ENCODE data around the gene EPHA7. TPM values are rescaled to one million over a fixed set of nuclear protein-coding genes. Genes with fewer than 3 reads are reported as not detected.

The EPHA7 gene
- total and polyA plus RNA-seq, 2 donors (not counting 1 experiment from before 2014, with no cell fraction given): under 0.01 to 0.03 TPM

GRCh38 chr6:93272211-93272610 lies 147.1 kb downstream of the EPHA7 start:
- Histone ChIP-seq H3K79me2 (ENCODE audit: control insufficient read depth, insufficient read depth, low read length) (no peaks in the 10 kb centered on the region), H3K4me2 (ENCODE audit: extremely low read depth, insufficient read depth, low read length) (no peak overlapping the region), H2AFZ (ENCODE audit: low read length) (no peak overlapping the region), H3K27ac (ENCODE audit: insufficient read depth, low read length) (no peak overlapping the region), H3K27me3 (ENCODE audit: control insufficient read depth, insufficient read depth, low read length) (no peaks in the 10 kb centered on the region), H3K9ac (ENCODE audit: insufficient read depth, low read length) (no peak overlapping the region), H3K36me3 (ENCODE audit: control insufficient read depth, insufficient read depth, low read length) (no peaks in the 10 kb centered on the region), H4K20me1 (ENCODE audit: control insufficient read depth, extremely low read depth, insufficient read depth, low read length) (no peaks in the 10 kb centered on the region), H3K9me3 (ENCODE audit: control insufficient read depth, insufficient read depth, low read depth, low read length) (no peaks in the 10 kb centered on the region), H3K4me1 (ENCODE audit: control insufficient read depth, extremely low read depth, insufficient read depth, low read length) (no peaks in the 10 kb centered on the region), H3K4me3 (replicated peaks in 1 of 4; ENCODE audit: control extremely low read depth in 1 of 4, insufficient read depth in 1 of 4, low read depth in 3 of 4, low read length in 4 of 4) (no peak overlapping the region)
- no peak for DNase-seq (ENCODE audit: low read depth in 2 of 2)
- TF ChIP-seq EZH2 (IDR thresholded peaks at IDR 0.05; ENCODE audit: low read length, missing control alignments): no peak
- TF ChIP-seq CTCF (conservative IDR thresholded peaks at IDR 0.05 in 1 of 2, IDR thresholded peaks at IDR 0.05 in 1 of 2; ENCODE audit: low read depth in 1 of 2, low read length in 2 of 2): no peak

- H3K9ac ChIP-seq (ENCODE audit: insufficient read depth, low read length): no peak overlapping the region
- no peak for DNase-seq (ENCODE audit: low read depth in 2 of 2)
Measured at GRCh38 chr6:93266116-93266817, 153.1 kb downstream of the EPHA7 start.

GRCh38 chr6:93260881-93261280 lies 158.5 kb downstream of the EPHA7 start:
- no peak overlapping the region for H2AFZ ChIP-seq (ENCODE audit: low read length)
- H3K4me1 ChIP-seq (ENCODE audit: control insufficient read depth, extremely low read depth, insufficient read depth, low read length): no peaks in the 10 kb centered on the region
- no peak overlapping the region for H3K4me3 ChIP-seq (replicated peaks in 1 of 4; ENCODE audit: control extremely low read depth in 1 of 4, insufficient read depth in 1 of 4, low read depth in 3 of 4, low read length in 4 of 4)
- H3K36me3 ChIP-seq (ENCODE audit: control insufficient read depth, insufficient read depth, low read length): no peaks in the 10 kb centered on the region
- no peaks in the 10 kb centered on the region for H3K27me3 ChIP-seq (ENCODE audit: control insufficient read depth, insufficient read depth, low read length)
- H3K4me2 ChIP-seq (ENCODE audit: extremely low read depth, insufficient read depth, low read length): no peak overlapping the region
- no peak overlapping the region for H3K9ac ChIP-seq (ENCODE audit: insufficient read depth, low read length)
- H3K9me3 ChIP-seq (ENCODE audit: control insufficient read depth, insufficient read depth, low read depth, low read length): no peaks in the 10 kb centered on the region
- H3K79me2 ChIP-seq (ENCODE audit: control insufficient read depth, insufficient read depth, low read length): no peaks in the 10 kb centered on the region
- H4K20me1 ChIP-seq (ENCODE audit: control insufficient read depth, extremely low read depth, insufficient read depth, low read length): no peaks in the 10 kb centered on the region
- DNase-seq (ENCODE audit: low read depth in 2 of 2): no peak
- no peak for TF ChIP-seq CTCF (conservative IDR thresholded peaks at IDR 0.05 in 1 of 2, IDR thresholded peaks at IDR 0.05 in 1 of 2; ENCODE audit: low read depth in 1 of 2, low read length in 2 of 2)
- TF ChIP-seq EZH2 (IDR thresholded peaks at IDR 0.05; ENCODE audit: low read length, missing control alignments): no peak
- no peak overlapping the region for H3K27ac ChIP-seq (ENCODE audit: insufficient read depth, low read length)

More at GRCh38 chr6:93266116-93266817, 153.1 kb downstream of the EPHA7 start:
- Histone ChIP-seq H3K79me2 (ENCODE audit: control insufficient read depth, insufficient read depth, low read length) (no peaks in the 10 kb centered on the region), H3K9me3 (ENCODE audit: control insufficient read depth, insufficient read depth, low read depth, low read length) (no peaks in the 10 kb centered on the region), H3K4me2 (ENCODE audit: extremely low read depth, insufficient read depth, low read length) (no peak overlapping the region), H3K36me3 (ENCODE audit: control insufficient read depth, insufficient read depth, low read length) (no peaks in the 10 kb centered on the region), H2AFZ (ENCODE audit: low read length) (no peak overlapping the region), H3K27ac (ENCODE audit: insufficient read depth, low read length) (no peak overlapping the region), H3K4me3 (replicated peaks in 1 of 4; ENCODE audit: control extremely low read depth in 1 of 4, insufficient read depth in 1 of 4, low read depth in 3 of 4, low read length in 4 of 4) (no peak overlapping the region), H3K27me3 (ENCODE audit: control insufficient read depth, insufficient read depth, low read length) (no peaks in the 10 kb centered on the region), H4K20me1 (ENCODE audit: control insufficient read depth, extremely low read depth, insufficient read depth, low read length) (no peaks in the 10 kb centered on the region), H3K4me1 (ENCODE audit: control insufficient read depth, extremely low read depth, insufficient read depth, low read length) (no peaks in the 10 kb centered on the region)
- TF ChIP-seq CTCF (conservative IDR thresholded peaks at IDR 0.05 in 1 of 2, IDR thresholded peaks at IDR 0.05 in 1 of 2; ENCODE audit: low read depth in 1 of 2, low read length in 2 of 2): no peak
- no peak for TF ChIP-seq EZH2 (IDR thresholded peaks at IDR 0.05; ENCODE audit: low read length, missing control alignments)
